Activated CD8-positive, alpha-beta memory T cell treated with anti-CD3 and anti-CD28 coated beads, Interleukin-2, amount 50 U/mL, for 24 hours (primary cell): ENCODE data around the gene RARB.

Experiments used
- DNase-seq: peaks from one replicate; pipeline ENCODE4 v3.0.0-alpha.2; 2020; ENCODE audit errors: extremely low read depth

The RARB gene

GRCh38 chr3:25472731-25473130 lies 44.7 kb downstream of the RARB start:
- no peak for DNase-seq

GRCh38 chr3:25473246-25473645 lies 45.2 kb downstream of the RARB start:
- DNase-seq = no peak

GRCh38 chr3:25474052-25474451 lies 46.0 kb downstream of the RARB start:
- no peak for DNase-seq

GRCh38 chr3:25476639-25477038 lies 48.6 kb downstream of the RARB start:
- DNase-seq = no peak

GRCh38 chr3:25478211-25478757 lies 50.2 kb downstream of the RARB start:
- no peak for DNase-seq

GRCh38 chr3:25478964-25479726 lies 51.1 kb downstream of the RARB start:
- DNase-seq = no peak

- DNase-seq = no peak
Observed at GRCh38 chr3:25479727-25480010, 51.6 kb downstream of the RARB start.

GRCh38 chr3:25480811-25481210 lies 52.7 kb downstream of the RARB start:
- DNase-seq = no peak

- no peak for DNase-seq
Observed at GRCh38 chr3:25481386-25481785, 53.3 kb downstream of the RARB start.

- no peak for DNase-seq
Observed at GRCh38 chr3:25483456-25483855, 55.4 kb downstream of the RARB start.

- DNase-seq = no peak
Observed at GRCh38 chr3:25485673-25486072, 57.6 kb downstream of the RARB start.

- DNase-seq = no peak
Observed at GRCh38 chr3:25486932-25487331, 58.9 kb downstream of the RARB start.

GRCh38 chr3:25489858-25490593 lies 62.0 kb downstream of the RARB start:
- no peak for DNase-seq

- no peak for DNase-seq
Observed at GRCh38 chr3:25493246-25493645, 65.2 kb downstream of the RARB start.

- DNase-seq = no peak
Observed at GRCh38 chr3:25493786-25494185, 65.7 kb downstream of the RARB start.

- no peak for DNase-seq
Observed at GRCh38 chr3:25495304-25495703, 67.2 kb downstream of the RARB start.

GRCh38 chr3:25495726-25496253 lies 67.7 kb downstream of the RARB start:
- no peak for DNase-seq

- DNase-seq = no peak
Observed at GRCh38 chr3:25497096-25497495, 69.0 kb downstream of the RARB start.

- no peak for DNase-seq
Observed at GRCh38 chr3:25500706-25501210, 72.7 kb downstream of the RARB start.

- no peak for DNase-seq
Observed at GRCh38 chr3:25502233-25502632, 74.2 kb downstream of the RARB start.

- no peak for DNase-seq
Observed at GRCh38 chr3:25503898-25504301, 75.8 kb downstream of the RARB start.

GRCh38 chr3:25505581-25505980 lies 77.5 kb downstream of the RARB start:
- no peak for DNase-seq

GRCh38 chr3:25507811-25508210 lies 79.7 kb downstream of the RARB start:
- DNase-seq = no peak
